Measurements from ENCODE around the gene FA2H.

DNA sequence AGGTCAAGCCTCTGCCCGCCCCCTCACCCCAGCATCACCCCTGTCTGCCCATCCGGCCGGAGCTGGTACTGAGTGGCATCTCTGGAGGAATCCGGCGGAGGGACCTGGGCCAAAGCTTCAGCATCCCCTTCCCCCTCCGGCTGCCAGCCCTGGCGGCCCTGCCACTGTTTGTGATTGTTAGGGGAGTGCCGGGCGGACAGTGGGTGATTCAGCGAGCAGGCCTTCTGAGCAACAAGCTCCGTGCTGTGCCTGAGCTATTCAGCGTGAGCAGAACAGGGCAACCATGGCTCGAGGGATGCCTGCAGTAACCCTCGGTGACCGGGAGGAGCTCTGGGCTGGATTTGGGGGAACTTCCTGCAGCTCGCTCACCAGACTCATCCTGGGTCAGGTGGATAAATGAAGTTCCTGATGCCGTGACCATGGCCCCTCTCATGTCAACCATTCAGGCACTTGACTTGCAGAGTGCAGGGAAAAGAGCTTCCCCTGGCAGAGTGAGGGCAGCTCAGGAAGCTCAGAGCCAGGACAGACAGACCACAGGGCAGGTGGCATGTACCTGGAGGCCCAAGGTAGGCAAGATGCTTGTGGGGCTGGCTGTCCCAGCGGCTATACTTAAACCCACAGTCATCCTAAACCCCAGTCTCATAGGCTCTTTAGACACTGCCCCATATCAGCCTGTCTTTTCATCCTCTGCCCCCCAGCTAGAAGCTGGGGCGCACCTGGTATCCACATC, 49.6 kb downstream of the FA2H start:
- TF ChIP-seq, protein P1, sequence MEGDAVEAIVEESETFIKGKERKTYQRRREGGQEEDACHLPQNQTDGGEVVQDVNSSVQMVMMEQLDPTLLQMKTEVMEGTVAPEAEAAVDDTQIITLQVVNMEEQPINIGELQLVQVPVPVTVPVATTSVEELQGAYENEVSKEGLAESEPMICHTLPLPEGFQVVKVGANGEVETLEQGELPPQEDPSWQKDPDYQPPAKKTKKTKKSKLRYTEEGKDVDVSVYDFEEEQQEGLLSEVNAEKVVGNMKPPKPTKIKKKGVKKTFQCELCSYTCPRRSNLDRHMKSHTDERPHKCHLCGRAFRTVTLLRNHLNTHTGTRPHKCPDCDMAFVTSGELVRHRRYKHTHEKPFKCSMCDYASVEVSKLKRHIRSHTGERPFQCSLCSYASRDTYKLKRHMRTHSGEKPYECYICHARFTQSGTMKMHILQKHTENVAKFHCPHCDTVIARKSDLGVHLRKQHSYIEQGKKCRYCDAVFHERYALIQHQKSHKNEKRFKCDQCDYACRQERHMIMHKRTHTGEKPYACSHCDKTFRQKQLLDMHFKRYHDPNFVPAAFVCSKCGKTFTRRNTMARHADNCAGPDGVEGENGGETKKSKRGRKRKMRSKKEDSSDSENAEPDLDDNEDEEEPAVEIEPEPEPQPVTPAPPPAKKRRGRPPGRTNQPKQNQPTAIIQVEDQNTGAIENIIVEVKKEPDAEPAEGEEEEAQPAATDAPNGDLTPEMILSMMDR (IDR thresholded peaks at IDR 0.05; ENCODE audit: low read depth, low read length), result no peak
- TF ChIP-seq EZH2phosphoT487 (IDR thresholded peaks at IDR 0.05; ENCODE audit: low read depth), result no peak
